ENCODE measurements around the gene FRMD1.

Gene FRMD1

DNA sequence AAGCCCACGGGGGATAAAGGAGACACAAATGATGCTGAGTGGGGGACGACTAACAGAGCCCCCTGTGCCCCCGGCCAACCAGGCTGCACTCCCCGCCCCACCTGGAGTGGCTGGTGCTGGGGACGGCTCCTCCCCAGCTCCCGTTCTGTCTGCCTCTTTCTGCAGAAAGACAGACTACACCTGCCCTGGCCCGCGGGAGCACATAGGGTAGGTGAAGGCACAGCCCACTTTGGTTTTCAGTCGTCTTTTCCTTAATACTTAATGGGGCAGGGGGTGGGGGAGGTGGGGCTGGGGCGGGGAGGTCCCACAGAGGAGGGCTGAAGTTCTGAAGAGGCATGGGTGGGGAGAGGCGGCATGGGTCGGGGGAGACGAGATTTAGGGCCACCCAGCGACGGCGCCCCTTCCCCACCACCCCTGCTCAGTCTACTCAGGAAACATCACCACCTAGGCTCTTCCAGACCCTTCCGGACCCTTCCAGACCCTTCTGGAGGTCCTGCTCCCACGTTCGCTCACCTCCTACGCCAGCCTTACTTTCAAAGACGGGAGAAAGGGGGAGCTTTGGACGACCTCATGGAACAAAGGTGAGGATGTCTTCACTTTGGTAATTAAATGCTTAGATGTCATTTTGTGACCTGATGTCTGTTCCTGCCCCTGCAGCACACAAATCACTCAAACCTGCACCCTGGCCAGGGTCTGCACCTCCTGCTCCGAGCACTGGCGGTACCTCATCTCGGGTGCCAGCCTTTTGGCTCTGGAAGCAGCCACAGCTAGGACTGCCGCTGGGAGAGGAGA, 21.2 kb upstream of the FRMD1 start:
- H3K27me3 ChIP-seq (replicated peaks; ENCODE audit: control insufficient read depth, insufficient read depth, low read length) = peaks cover 46% of the 10 kb centered on the region
- no peak for DNase-seq (ENCODE audit: low read depth)
- H3K9me3 ChIP-seq (ENCODE audit: control insufficient read depth, low read length) = no peaks in the 10 kb centered on the region
- no peaks in the 10 kb centered on the region for H3K4me1 ChIP-seq (ENCODE audit: control insufficient read depth, insufficient read depth, low read length)
- no peak overlapping the region for H3K4me3 ChIP-seq (ENCODE audit: low read length)
- no peak overlapping the region for H3K9ac ChIP-seq (ENCODE audit: low read length)
- no peaks in the 10 kb centered on the region for H3K36me3 ChIP-seq (ENCODE audit: control insufficient read depth, insufficient read depth, low read length, severe bottlenecking)

DNA sequence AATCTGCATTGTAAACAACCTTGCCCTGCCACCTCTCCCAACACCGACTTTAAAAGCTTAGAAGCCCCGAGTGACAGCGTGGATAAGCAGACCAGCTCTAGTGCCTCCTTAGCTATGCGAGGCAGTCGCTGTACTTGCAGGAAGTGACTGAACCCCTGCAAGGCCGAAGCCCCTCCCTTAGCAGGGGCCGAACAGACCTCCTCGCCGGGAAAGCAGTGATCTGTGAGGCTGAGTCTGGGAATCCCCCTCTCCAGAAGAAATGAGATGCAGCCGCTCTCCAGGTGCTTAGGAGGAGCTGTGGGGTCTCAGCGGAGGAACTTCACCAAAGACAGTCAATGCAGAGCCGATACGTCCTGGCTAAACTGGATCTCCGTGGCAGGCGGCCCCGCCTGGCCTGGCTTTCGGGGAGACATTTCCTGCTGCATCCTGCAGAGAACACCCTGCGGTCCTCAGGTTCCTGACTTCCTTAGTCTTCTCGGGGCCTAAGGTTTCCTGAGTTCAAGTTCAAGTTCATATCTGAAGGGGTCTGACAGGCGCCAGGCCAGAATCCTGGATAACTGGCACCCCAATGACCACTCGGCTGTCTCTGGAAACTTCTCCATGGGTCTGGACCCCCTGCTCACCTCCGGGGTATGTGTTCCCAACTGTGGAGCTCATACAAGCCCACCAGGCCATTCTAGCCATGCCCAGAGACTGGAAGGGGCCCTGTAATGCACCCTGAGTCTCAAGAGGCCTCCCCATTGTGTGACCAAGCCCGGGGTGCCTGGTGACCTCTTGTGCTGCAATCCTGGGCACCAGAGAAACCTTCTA, 20.4 kb upstream of the FRMD1 start:
- no peaks in the 10 kb centered on the region for H3K9me3 ChIP-seq (ENCODE audit: control insufficient read depth, low read length)
- peaks cover 38% of the 10 kb centered on the region for H3K27me3 ChIP-seq (replicated peaks; ENCODE audit: control insufficient read depth, insufficient read depth, low read length)
- no peak overlapping the region for H3K4me3 ChIP-seq (ENCODE audit: low read length)
- H3K36me3 ChIP-seq (ENCODE audit: control insufficient read depth, insufficient read depth, low read length, severe bottlenecking) = no peaks in the 10 kb centered on the region
- H3K4me1 ChIP-seq (ENCODE audit: control insufficient read depth, insufficient read depth, low read length) = no peaks in the 10 kb centered on the region
- no peak for DNase-seq (ENCODE audit: low read depth)
- no peak overlapping the region for H3K9ac ChIP-seq (ENCODE audit: low read length)

DNA sequence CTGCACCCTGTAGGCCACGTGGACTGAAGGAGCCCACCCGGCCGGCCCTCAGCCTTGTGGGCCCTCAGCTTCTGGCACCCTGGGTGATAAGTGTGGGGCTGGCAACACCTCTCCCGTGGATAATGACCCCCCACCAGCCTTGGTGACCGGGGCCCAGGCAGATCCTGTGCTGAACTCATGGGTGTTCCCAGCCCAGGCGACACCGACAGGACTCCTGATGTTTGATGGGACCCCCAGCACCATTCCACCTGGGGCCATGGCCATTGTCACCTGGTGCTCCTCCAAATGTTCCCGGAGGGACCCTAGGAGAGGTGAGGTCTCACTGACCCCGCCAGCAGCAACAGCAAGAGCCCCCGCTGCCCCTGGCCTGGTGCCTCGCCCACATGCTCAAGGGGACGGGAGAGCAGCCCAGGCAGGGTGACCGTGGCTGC, 19.4 kb upstream of the FRMD1 start:
- Histone ChIP-seq H3K36me3 (ENCODE audit: control insufficient read depth, insufficient read depth, low read length, severe bottlenecking) (no peaks in the 10 kb centered on the region), H3K9ac (ENCODE audit: low read length) (no peak overlapping the region), H3K27me3 (replicated peaks; ENCODE audit: control insufficient read depth, insufficient read depth, low read length) (peaks cover 34% of the 10 kb centered on the region), H3K9me3 (ENCODE audit: control insufficient read depth, low read length) (no peaks in the 10 kb centered on the region), H3K4me1 (ENCODE audit: control insufficient read depth, insufficient read depth, low read length) (no peaks in the 10 kb centered on the region), H3K4me3 (ENCODE audit: low read length) (no peak overlapping the region)
- no peak for DNase-seq (ENCODE audit: low read depth)

GRCh38 chr6:168097621-168098430, 18.8 kb upstream of the FRMD1 start:
- Histone ChIP-seq H3K4me1 (ENCODE audit: control insufficient read depth, insufficient read depth, low read length) (no peaks in the 10 kb centered on the region), H3K4me3 (ENCODE audit: low read length) (no peak overlapping the region), H3K27me3 (replicated peaks; ENCODE audit: control insufficient read depth, insufficient read depth, low read length) (peaks cover 34% of the 10 kb centered on the region), H3K36me3 (ENCODE audit: control insufficient read depth, insufficient read depth, low read length, severe bottlenecking) (no peaks in the 10 kb centered on the region), H3K9me3 (ENCODE audit: control insufficient read depth, low read length) (peaks cover under 1% of the 10 kb centered on the region), H3K9ac (ENCODE audit: low read length) (no peak overlapping the region)
- DNase-seq (ENCODE audit: low read depth) = no peak

DNA sequence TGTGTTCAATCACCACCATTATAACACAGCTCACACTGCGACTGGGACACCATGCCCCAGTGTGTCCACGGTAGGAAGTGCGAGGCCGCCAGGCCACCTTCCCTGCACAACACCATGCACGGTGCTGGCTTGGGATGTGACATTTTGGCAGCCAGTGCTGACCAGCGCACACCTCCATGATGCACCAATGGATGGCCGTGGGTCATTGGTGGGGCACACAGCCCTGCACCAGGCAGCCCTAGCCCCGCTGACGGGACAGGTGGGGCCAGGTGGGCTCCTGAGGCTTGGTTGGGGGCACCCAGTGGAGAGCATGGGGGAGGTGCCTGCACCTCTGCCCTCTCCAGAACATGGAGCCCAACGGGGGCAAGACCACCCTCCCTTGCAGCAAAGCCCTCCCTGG, 18.2 kb upstream of the FRMD1 start:
- no peak overlapping the region for H3K9ac ChIP-seq (ENCODE audit: low read length)
- H3K36me3 ChIP-seq (ENCODE audit: control insufficient read depth, insufficient read depth, low read length, severe bottlenecking) = no peaks in the 10 kb centered on the region
- peaks cover 33% of the 10 kb centered on the region for H3K27me3 ChIP-seq (replicated peaks; ENCODE audit: control insufficient read depth, insufficient read depth, low read length)
- H3K4me3 ChIP-seq (ENCODE audit: low read length) = no peak overlapping the region
- H3K9me3 ChIP-seq (ENCODE audit: control insufficient read depth, low read length) = peaks cover 6% of the 10 kb centered on the region
- DNase-seq (ENCODE audit: low read depth) = no peak
- H3K4me1 ChIP-seq (ENCODE audit: control insufficient read depth, insufficient read depth, low read length) = no peaks in the 10 kb centered on the region

DNA sequence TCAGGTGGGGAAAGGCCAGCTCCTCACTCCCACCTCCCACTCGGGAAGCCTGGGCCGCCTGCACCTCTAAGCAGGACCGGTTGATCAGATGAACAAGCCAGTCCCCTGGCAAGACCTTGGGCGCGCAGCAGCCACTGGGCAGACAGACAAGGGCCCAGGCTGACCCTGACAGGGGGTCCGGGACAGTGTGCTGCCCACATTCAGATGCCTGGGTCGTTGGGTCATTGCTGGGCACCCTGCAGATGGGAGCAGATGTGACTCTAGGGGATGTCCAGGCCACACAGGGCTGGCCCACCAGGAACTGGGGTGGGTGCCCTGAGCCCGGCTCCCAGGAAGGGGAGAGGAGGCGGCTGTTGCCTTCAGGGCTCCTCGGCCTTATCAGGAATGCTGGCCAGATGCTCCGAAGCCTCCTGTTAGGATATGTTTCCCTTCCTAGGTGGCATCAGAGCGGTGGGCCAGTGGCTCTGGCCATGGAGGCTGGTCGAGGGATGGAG, 17.3 kb upstream of the FRMD1 start:
- peaks cover 29% of the 10 kb centered on the region for H3K27me3 ChIP-seq (replicated peaks; ENCODE audit: control insufficient read depth, insufficient read depth, low read length)
- H3K9ac ChIP-seq (ENCODE audit: low read length) = no peak overlapping the region
- H3K4me3 ChIP-seq (ENCODE audit: low read length) = no peak overlapping the region
- H3K9me3 ChIP-seq (ENCODE audit: control insufficient read depth, low read length) = peaks cover 7% of the 10 kb centered on the region
- no peaks in the 10 kb centered on the region for H3K36me3 ChIP-seq (ENCODE audit: control insufficient read depth, insufficient read depth, low read length, severe bottlenecking)
- no peaks in the 10 kb centered on the region for H3K4me1 ChIP-seq (ENCODE audit: control insufficient read depth, insufficient read depth, low read length)
- no peak for DNase-seq (ENCODE audit: low read depth)

DNA sequence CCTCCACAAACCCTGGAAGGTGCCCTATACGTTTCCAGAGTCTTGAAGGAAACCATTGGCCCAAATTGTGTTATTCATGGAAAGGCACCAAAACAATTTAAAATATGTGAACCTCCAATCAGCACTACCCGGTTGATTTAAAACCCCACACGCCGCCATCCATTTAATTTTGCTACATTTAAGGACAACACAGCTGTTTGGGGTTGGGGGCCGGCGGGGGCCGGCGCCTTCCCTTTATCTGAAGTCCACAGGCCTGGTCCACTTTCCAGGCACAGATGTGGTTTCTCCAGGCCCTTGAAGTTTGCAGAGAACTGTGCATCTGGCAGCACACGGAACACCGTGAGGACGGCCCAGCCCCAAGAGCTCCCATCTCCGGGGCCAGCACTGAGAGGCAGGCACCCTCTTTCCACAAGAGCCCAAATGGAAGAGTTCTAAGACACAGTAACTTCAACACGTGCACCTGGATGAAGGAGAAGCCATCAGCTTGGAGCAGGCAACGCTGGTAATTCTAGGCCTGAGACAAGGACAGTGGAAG, 16.8 kb upstream of the FRMD1 start:
- DNase-seq (ENCODE audit: low read depth) = no peak
- peaks cover 7% of the 10 kb centered on the region for H3K9me3 ChIP-seq (ENCODE audit: control insufficient read depth, low read length)
- H3K4me1 ChIP-seq (ENCODE audit: control insufficient read depth, insufficient read depth, low read length) = no peaks in the 10 kb centered on the region
- no peak overlapping the region for H3K9ac ChIP-seq (ENCODE audit: low read length)
- H3K27me3 ChIP-seq (replicated peaks; ENCODE audit: control insufficient read depth, insufficient read depth, low read length) = peaks cover 30% of the 10 kb centered on the region
- no peak overlapping the region for H3K4me3 ChIP-seq (ENCODE audit: low read length)
- H3K36me3 ChIP-seq (ENCODE audit: control insufficient read depth, insufficient read depth, low read length, severe bottlenecking) = no peaks in the 10 kb centered on the region

- peaks cover 30% of the 10 kb centered on the region for H3K27me3 ChIP-seq (replicated peaks; ENCODE audit: control insufficient read depth, insufficient read depth, low read length)
- H3K9me3 ChIP-seq (ENCODE audit: control insufficient read depth, low read length) = peaks cover 7% of the 10 kb centered on the region
- H3K36me3 ChIP-seq (ENCODE audit: control insufficient read depth, insufficient read depth, low read length, severe bottlenecking) = no peaks in the 10 kb centered on the region
- no peak overlapping the region for H3K4me3 ChIP-seq (ENCODE audit: low read length)
- H3K4me1 ChIP-seq (ENCODE audit: control insufficient read depth, insufficient read depth, low read length) = no peaks in the 10 kb centered on the region
- no peak for DNase-seq (ENCODE audit: low read depth)
- no peak overlapping the region for H3K9ac ChIP-seq (ENCODE audit: low read length)
Measured at GRCh38 chr6:168095171-168095691, 16.2 kb upstream of the FRMD1 start.

- Histone ChIP-seq H3K9me3 (ENCODE audit: control insufficient read depth, low read length) (peaks cover 7% of the 10 kb centered on the region), H3K27me3 (replicated peaks; ENCODE audit: control insufficient read depth, insufficient read depth, low read length) (peaks cover 36% of the 10 kb centered on the region), H3K4me1 (ENCODE audit: control insufficient read depth, insufficient read depth, low read length) (no peaks in the 10 kb centered on the region), H3K4me3 (ENCODE audit: low read length) (no peak overlapping the region), H3K9ac (ENCODE audit: low read length) (no peak overlapping the region), H3K36me3 (ENCODE audit: control insufficient read depth, insufficient read depth, low read length, severe bottlenecking) (no peaks in the 10 kb centered on the region)
- DNase-seq (ENCODE audit: low read depth) = no peak
Measured at GRCh38 chr6:168093634-168094033, 14.6 kb upstream of the FRMD1 start.

GRCh38 chr6:168093071-168093505, 14.1 kb upstream of the FRMD1 start:
- Histone ChIP-seq H3K27me3 (replicated peaks; ENCODE audit: control insufficient read depth, insufficient read depth, low read length) (peaks cover 36% of the 10 kb centered on the region), H3K9ac (ENCODE audit: low read length) (no peak overlapping the region), H3K4me3 (ENCODE audit: low read length) (no peak overlapping the region), H3K4me1 (ENCODE audit: control insufficient read depth, insufficient read depth, low read length) (no peaks in the 10 kb centered on the region), H3K9me3 (ENCODE audit: control insufficient read depth, low read length) (peaks cover 7% of the 10 kb centered on the region), H3K36me3 (ENCODE audit: control insufficient read depth, insufficient read depth, low read length, severe bottlenecking) (no peaks in the 10 kb centered on the region)
- no peak for DNase-seq (ENCODE audit: low read depth)

Data from adipocyte (in vitro differentiated cells).